AML-193 (cell line): ENCODE data around the gene PSMD14.

Source experiments
- DNase-seq, 2 experiments: peaks; one replicate each; lab custom pipeline; 2025; lab: John Stamatoyannopoulos, UW

Gene PSMD14

GRCh38 chr2:161448431-161448830 is 140.2 kb downstream of the PSMD14 start:
- DNase-seq: no peak
